ENCODE data around the gene RGS2. TPM values are rescaled to one million over a fixed set of nuclear protein-coding genes. Genes with fewer than 3 reads are reported as not detected.

Gene RGS2
- total and polyA plus RNA-seq, 2 of the 4 experiments (the other 2 are of a cell fraction) = 13.5 to 19.7 TPM

GRCh38 chr1:192849442-192849841 lies 40.6 kb downstream of the RGS2 start:
- Histone ChIP-seq H3K27me3 (ENCODE audit: control insufficient read depth, insufficient read depth, low read length) (no peaks in the 10 kb centered on the region; the same call in 1 of the 2 replicates), H2BK20ac (ENCODE audit: low read depth, low read length) (no peak overlapping the region), H2BK120ac (ENCODE audit: low read depth, low read length) (no peak overlapping the region), H4K20me1 (ENCODE audit: insufficient read depth, low read length) (no peaks in the 10 kb centered on the region), H3K4me1 (ENCODE audit: control insufficient read depth, insufficient read depth, low read length) (no peaks in the 10 kb centered on the region), H3K18ac (ENCODE audit: low read depth, low read length) (no peak overlapping the region), H4K5ac (ENCODE audit: low read depth, low read length) (no peak overlapping the region), H3K9me3 (ENCODE audit: control insufficient read depth, insufficient read depth, low read length) (no peaks in the 10 kb centered on the region), H4K8ac (ENCODE audit: low read depth in 2 of 2, low read length in 2 of 2) (no peak overlapping the region), H3K9ac (ENCODE audit: low read depth, low read length) (no peak overlapping the region), H3K23ac (ENCODE audit: low read depth, low read length) (no peak overlapping the region), H2AK5ac (ENCODE audit: low read depth, low read length) (no peak overlapping the region), H3K4me3 (ENCODE audit: insufficient read depth, low read depth, low read length) (no peak overlapping the region), H4K91ac (ENCODE audit: insufficient read depth, low read depth, low read length) (no peak overlapping the region), H2AK9ac (replicated peaks; ENCODE audit: low read depth, low read length, poor library complexity) (no peak overlapping the region), H3K56ac (ENCODE audit: extremely low read depth, insufficient read depth, low read length) (no peak overlapping the region), H3K4me2 (ENCODE audit: low read depth, low read length) (no peak overlapping the region), H2AFZ (replicated peaks; ENCODE audit: low read length, poor library complexity) (no peak overlapping the region), H3K9me1 (ENCODE audit: insufficient read depth, low read length) (no peaks in the 10 kb centered on the region), H3K14ac (replicated peaks; ENCODE audit: low read depth, low read length) (no peak overlapping the region), H3K36me3 (ENCODE audit: control insufficient read depth, insufficient read depth, low read length) (no peaks in the 10 kb centered on the region), H2BK5ac (ENCODE audit: low read depth, low read length, poor library complexity, severe bottlenecking) (no peak overlapping the region), H3K79me1 (ENCODE audit: low read depth in 1 of 2, low read length in 2 of 2) (no peaks in the 10 kb centered on the region), H2BK15ac (ENCODE audit: low read depth, low read length) (no peak overlapping the region), H3K4ac (ENCODE audit: low read depth, low read length) (no peak overlapping the region), H3K27ac (ENCODE audit: insufficient read depth, low read length) (no peak overlapping the region)
- BruUV-seq (replicated peaks) = no TSS peak
- in situ Hi-C loops (cut with MboI; ENCODE audit: low sequenced_read_pairs) (no loop called here), dilution Hi-C loops (cut with HindIII; ENCODE audit: low sequenced_read_pairs, unreplicated experiment) (no loop called here), intact Hi-C loops (cut with micrococcal nuclease) (no loop called here)
- no peak for ATAC-seq (ENCODE audit: low read depth)
- POLR2A ChIA-PET (ENCODE audit: unreplicated experiment) = no interaction called here
- no peak for DNase-seq
- TF ChIP-seq RCOR1 (IDR thresholded peaks at IDR 0.05; ENCODE audit: insufficient replicate concordance, low read length) (no peak), RAD21 (IDR thresholded peaks at IDR 0.05; ENCODE audit: low read length) (no peak), MXI1 (IDR thresholded peaks at IDR 0.05; ENCODE audit: borderline replicate concordance, low read depth, low read length) (no peak), NFE2L2 (IDR thresholded peaks at IDR 0.05; ENCODE audit: low read depth, low read length) (no peak), CTCF (conservative IDR thresholded peaks at IDR 0.05; ENCODE audit: low read depth, low read length) (no peak), CHD1 (IDR thresholded peaks at IDR 0.05; ENCODE audit: low read depth, low read length) (no peak), CEBPB (IDR thresholded peaks at IDR 0.05; ENCODE audit: low read depth, low read length) (no peak), MAFK (IDR thresholded peaks at IDR 0.05; ENCODE audit: low read depth, low read length) (no peak), SMC3 (IDR thresholded peaks at IDR 0.05; ENCODE audit: low read depth, low read length) (no peak), BHLHE40 (IDR thresholded peaks at IDR 0.05; ENCODE audit: low read depth, low read length) (no peak)
- no CpG with 5 or more reads among the region's 3 CpGs for WGBS, 2 experiments (ENCODE audit: extremely low coverage in 2 of 2, insufficient read length in 1 of 2)
- CTCF ChIA-PET = interaction anchor here (0.6 to 0.9 kb wide), 2 partner anchors 69 to 375 kb away, joined by 3 read pairs; no protein-coding TSS in a partner anchor
